Stimulated activated CD8-positive, alpha-beta memory T cell treated with anti-CD3 and anti-CD28 coated beads, Interleukin-4, amount 100 ng/mL, for 1 hour (primary cell): Measurements from ENCODE around the gene FAM184B.
"Not testable (repeated sequence)": the region's sequence is repeated elsewhere in the genome, so short reads cannot be mapped to it uniquely, and the experiment has no call there.

Experiments used
- DNase-seq, 2 donors: peaks; one replicate each; pipeline ENCODE4 v3.0.0-alpha.2; 2020; ENCODE audit warnings: low read depth in 2 of 2, low spot score in 1 of 2

Gene FAM184B

GRCh38 chr4:17718471-17718870, 63.0 kb downstream of the FAM184B start:
- no peak for DNase-seq

- DNase-seq: no peak
Measured at GRCh38 chr4:17717301-17717700, 64.1 kb downstream of the FAM184B start.

GRCh38 chr4:17715511-17715910, 65.9 kb downstream of the FAM184B start:
- no peak for DNase-seq

- DNase-seq: no peak
Measured at GRCh38 chr4:17713779-17714178, 67.6 kb downstream of the FAM184B start.

GRCh38 chr4:17712166-17712565, 69.3 kb downstream of the FAM184B start:
- no peak for DNase-seq

GRCh38 chr4:17711206-17711605, 70.2 kb downstream of the FAM184B start:
- not testable (repeated sequence) for DNase-seq

GRCh38 chr4:17709763-17710068, 71.7 kb downstream of the FAM184B start:
- DNase-seq: no peak

- no peak for DNase-seq
Measured at GRCh38 chr4:17708992-17709762, 72.2 kb downstream of the FAM184B start.

- no peak for DNase-seq
Measured at GRCh38 chr4:17707671-17708070, 73.8 kb downstream of the FAM184B start.

- DNase-seq: no peak
Measured at GRCh38 chr4:17705107-17705506, 76.3 kb downstream of the FAM184B start.

GRCh38 chr4:17704020-17704650, 77.3 kb downstream of the FAM184B start:
- no peak for DNase-seq

GRCh38 chr4:17702641-17703040, 78.8 kb downstream of the FAM184B start:
- DNase-seq: no peak

GRCh38 chr4:17701882-17702281, 79.5 kb downstream of the FAM184B start:
- DNase-seq: no peak

GRCh38 chr4:17701138-17701839, 80.1 kb downstream of the FAM184B start:
- DNase-seq: no peak

GRCh38 chr4:17699380-17699779, 82.0 kb downstream of the FAM184B start:
- DNase-seq: no peak

GRCh38 chr4:17698116-17698515, 83.3 kb downstream of the FAM184B start:
- DNase-seq: no peak

- DNase-seq: no peak
Measured at GRCh38 chr4:17695341-17695740, 86.1 kb downstream of the FAM184B start.

- no peak for DNase-seq
Measured at GRCh38 chr4:17694552-17694951, 86.9 kb downstream of the FAM184B start.

GRCh38 chr4:17690898-17691297, 90.5 kb downstream of the FAM184B start:
- DNase-seq: no peak

- DNase-seq: no peak
Measured at GRCh38 chr4:17690135-17690534, 91.3 kb downstream of the FAM184B start.

- DNase-seq: no peak
Measured at GRCh38 chr4:17688011-17688441, 93.4 kb downstream of the FAM184B start.

GRCh38 chr4:17687237-17687857, 94.1 kb downstream of the FAM184B start:
- DNase-seq: no peak
